HEK293 (cell line): ENCODE data around the gene URM1.

Experiments
- CTCF ChIA-PET: fragments of 350-600 bp; formaldehyde crosslinking; extraction: SDS; loops from one replicate; lab custom pipeline; 2021; ENCODE audit warnings: antibody characterized with exemption; lab: Yijun Ruan, JAX
- POLR2A ChIA-PET: fragments of 300-600 bp; formaldehyde crosslinking; extraction: SDS; loops from one replicate; lab custom pipeline; 2020; ENCODE audit warnings: antibody characterized with exemption, inconsistent platforms; lab: Yijun Ruan, JAX
- H3K27ac ChIP-seq: fragments of 200-500 bp; sonication (Bioruptor generic); 2 replicates; pipeline ENCODE4 v1.5.1; 2014; ENCODE audit warnings: low read depth, low read length, control low read depth, inconsistent platforms; ENCODE audit errors: extremely low read depth
- H3K36me3 ChIP-seq, 2 experiments: fragments of 200-500 bp in 1 of 2; sonication (Bioruptor generic) in 1 of 2; 1 replicate in 1 of 2; 2 replicates in 1 of 2; pipeline ENCODE4 v1.5.1; 2014 to 2017; ENCODE audit warnings: inconsistent platforms in 2 of 2, low read length in 2 of 2; ENCODE audit not compliant: control insufficient read depth in 2 of 2, insufficient read depth in 1 of 2
- H3K4me1 ChIP-seq: fragments of 200-500 bp; sonication (Bioruptor generic); 2 replicates; pipeline ENCODE4 v1.5.1; 2014; ENCODE audit warnings: mild to moderate bottlenecking, low read length, inconsistent platforms; ENCODE audit not compliant: control insufficient read depth, insufficient read depth
- H3K4me3 ChIP-seq: 2 replicates; pipeline ENCODE4 v1.5.1; 2011; ENCODE audit warnings: low read depth, mild to moderate bottlenecking, control low read depth, low read length, moderate library complexity
- H3K9me3 ChIP-seq: fragments of 200-500 bp; sonication (Bioruptor generic); 2 replicates; pipeline ENCODE4 v1.5.1; 2014; ENCODE audit warnings: low read depth, low read length, inconsistent platforms; ENCODE audit not compliant: control insufficient read depth, insufficient read depth
- GLI4 ChIP-seq: fragments of 450-650 bp; formaldehyde crosslinking; IDR thresholded peaks from 2 replicates; pipeline ENCODE4 v1.5.1; 2016; ENCODE audit warnings: missing biosample characterization, missing genetic modification characterization
- HIC1 ChIP-seq: fragments of 450-650 bp; formaldehyde crosslinking; IDR thresholded peaks from 2 replicates; pipeline ENCODE4 v1.5.1; 2016; ENCODE audit warnings: missing biosample characterization, missing genetic modification characterization
- MYNN ChIP-seq: fragments of 450-650 bp; formaldehyde crosslinking; IDR thresholded peaks from 2 replicates; pipeline ENCODE4 v1.5.1; 2016; ENCODE audit warnings: missing biosample characterization, missing genetic modification characterization, borderline replicate concordance
- PBX3 ChIP-seq: sonication (generic); formaldehyde crosslinking; IDR thresholded peaks from 2 replicates; pipeline ENCODE4 v1.8.1; 2022; ENCODE audit warnings: mild to moderate bottlenecking, moderate library complexity, missing genetic modification reagents
- PRDM4 ChIP-seq: fragments of 450-650 bp; formaldehyde crosslinking; IDR thresholded peaks from 2 replicates; pipeline ENCODE4 v1.5.1; 2017; ENCODE audit warnings: missing biosample characterization, missing genetic modification characterization
- ZBTB6 ChIP-seq: fragments of 450-650 bp; formaldehyde crosslinking; IDR thresholded peaks from 2 replicates; pipeline ENCODE4 v1.5.1; 2017; ENCODE audit warnings: missing biosample characterization, missing genetic modification characterization
- ZBTB8A ChIP-seq: fragments of 450-650 bp; formaldehyde crosslinking; IDR thresholded peaks from 2 replicates; pipeline ENCODE4 v1.5.1; 2016; ENCODE audit warnings: missing biosample characterization, missing genetic modification characterization
- ZNF10 ChIP-seq: fragments of 450-650 bp; formaldehyde crosslinking; IDR thresholded peaks from 2 replicates; pipeline ENCODE4 v1.5.1; 2017; ENCODE audit warnings: missing biosample characterization, missing genetic modification characterization
- ZNF132 ChIP-seq: fragments of 450-650 bp; formaldehyde crosslinking; IDR thresholded peaks from 2 replicates; pipeline ENCODE4 v1.5.1; 2017; ENCODE audit warnings: missing biosample characterization, missing genetic modification characterization, borderline replicate concordance
- ZNF148 ChIP-seq: fragments of 450-650 bp; formaldehyde crosslinking; IDR thresholded peaks from 2 replicates; pipeline ENCODE4 v1.5.0; 2017; ENCODE audit warnings: missing biosample characterization, missing genetic modification characterization, borderline replicate concordance
- ZNF292 ChIP-seq: fragments of 450-650 bp; formaldehyde crosslinking; IDR thresholded peaks from 2 replicates; pipeline ENCODE4 v1.5.1; 2016; ENCODE audit warnings: low read depth, missing biosample characterization, missing genetic modification characterization, borderline replicate concordance
- ZNF350 ChIP-seq: fragments of 450-650 bp; formaldehyde crosslinking; IDR thresholded peaks from 2 replicates; pipeline ENCODE4 v1.5.0; 2017; ENCODE audit warnings: missing biosample characterization, mild to moderate bottlenecking, missing genetic modification characterization
- ZNF560 ChIP-seq: fragments of 450-650 bp; formaldehyde crosslinking; IDR thresholded peaks from 2 replicates; pipeline ENCODE4 v1.5.1; 2017; ENCODE audit warnings: missing biosample characterization, missing genetic modification characterization, borderline replicate concordance
- ZNF677 ChIP-seq: fragments of 450-650 bp; IDR thresholded peaks from 2 replicates; pipeline ENCODE4 v1.5.0; 2018; ENCODE audit warnings: missing biosample characterization, mild to moderate bottlenecking, missing genetic modification characterization, moderate library complexity
- ZNF707 ChIP-seq: fragments of 450-650 bp; formaldehyde crosslinking; IDR thresholded peaks from 2 replicates; pipeline ENCODE4 v1.5.1; 2016; ENCODE audit warnings: missing biosample characterization, missing genetic modification characterization
- ZNF768 ChIP-seq: fragments of 450-650 bp; formaldehyde crosslinking; IDR thresholded peaks from 2 replicates; pipeline ENCODE4 v1.5.1; 2018; ENCODE audit warnings: missing biosample characterization, mild to moderate bottlenecking, missing genetic modification characterization
- ZNF785 ChIP-seq: fragments of 450-650 bp; formaldehyde crosslinking; IDR thresholded peaks from 2 replicates; pipeline ENCODE4 v1.5.1; 2016; ENCODE audit warnings: missing biosample characterization, missing genetic modification characterization
- ZSCAN5A ChIP-seq: fragments of 450-650 bp; formaldehyde crosslinking; IDR thresholded peaks from 2 replicates; pipeline ENCODE4 v1.5.1; 2016; ENCODE audit warnings: missing biosample characterization, missing genetic modification characterization

URM1 gene

GRCh38 chr9:128362774-128363173 lies 8.4 kb upstream of the URM1 start:
- H3K4me3 ChIP-seq = no peak overlapping the region
- peaks cover 0 to 12% of the 10 kb centered on the region in 2 experiments; a peak in 1 of 3 replicates for H3K36me3 ChIP-seq
- no peaks in the 10 kb centered on the region for H3K4me1 ChIP-seq
- ChIA-PET CTCF (interaction anchor here (0.5 to 4.5 kb wide), 35 partner anchors 8 to 768 kb away, joined by 3 to 69 read pairs (median 4); partner anchors contain the start of genes CERCAM and URM1), POLR2A (interaction anchor here (0.6 to 3.7 kb wide), 7 partner anchors 8 to 203 kb away, joined by 3 to 29 read pairs (median 4); partner anchors contain the start of genes BBLN, CERCAM and URM1)
- TF ChIP-seq PBX3 (CRISPR knock-in tag) (no peak), ZNF677 (no peak), ZNF350 (no peak), ZNF785 (no peak), ZNF10 (tag by site-specific recombination) (no peak), GLI4 (tag by site-specific recombination) (no peak), ZNF132 (tag by site-specific recombination) (no peak), ZNF707 (tag by site-specific recombination) (no peak), ZBTB6 (tag by site-specific recombination) (no peak), HIC1 (tag by site-specific recombination) (no peak), ZBTB8A (tag by site-specific recombination) (no peak), MYNN (tag by site-specific recombination) (no peak), ZSCAN5A (no peak), ZNF560 (tag by site-specific recombination) (no peak), PRDM4 (tag by site-specific recombination) (no peak), ZNF768 (no peak), ZNF148 (tag by site-specific recombination) (no peak), ZNF292 (tag by site-specific recombination) (no peak)
- H3K27ac ChIP-seq = no peak overlapping the region
- no peaks in the 10 kb centered on the region for H3K9me3 ChIP-seq
